Caki2 (cell line): ENCODE results near the gene POU2AF3. TPM values are rescaled to one million over a fixed set of nuclear protein-coding genes. Genes with fewer than 3 reads are reported as not detected.

Experiments
- DNase-seq: peaks from one replicate; pipeline ENCODE4 v3.0.0-alpha.2; 2015; ENCODE audit warnings: low read depth
- in situ Hi-C: cut with HindIII; loops from 2 replicates; pipeline ENCODE4 v1.10.0; 2016; ENCODE audit warnings: low sequenced_read_pairs, low pct_unique_long_range_greater_than_20kb, mixed read lengths
- total RNA-seq: library from RNA; depleted of rRNA; stranded (reverse); fragments of >200 nt; shearing (Covaris generic); gene quantifications from 2 replicates; pipeline ENCODE4 v1.2.3, GENCODE V29; 2014; ENCODE audit warnings: low replicate concordance

The POU2AF3 gene
- total RNA-seq, 1 experiment from 2014 or later: not detected

DNA sequence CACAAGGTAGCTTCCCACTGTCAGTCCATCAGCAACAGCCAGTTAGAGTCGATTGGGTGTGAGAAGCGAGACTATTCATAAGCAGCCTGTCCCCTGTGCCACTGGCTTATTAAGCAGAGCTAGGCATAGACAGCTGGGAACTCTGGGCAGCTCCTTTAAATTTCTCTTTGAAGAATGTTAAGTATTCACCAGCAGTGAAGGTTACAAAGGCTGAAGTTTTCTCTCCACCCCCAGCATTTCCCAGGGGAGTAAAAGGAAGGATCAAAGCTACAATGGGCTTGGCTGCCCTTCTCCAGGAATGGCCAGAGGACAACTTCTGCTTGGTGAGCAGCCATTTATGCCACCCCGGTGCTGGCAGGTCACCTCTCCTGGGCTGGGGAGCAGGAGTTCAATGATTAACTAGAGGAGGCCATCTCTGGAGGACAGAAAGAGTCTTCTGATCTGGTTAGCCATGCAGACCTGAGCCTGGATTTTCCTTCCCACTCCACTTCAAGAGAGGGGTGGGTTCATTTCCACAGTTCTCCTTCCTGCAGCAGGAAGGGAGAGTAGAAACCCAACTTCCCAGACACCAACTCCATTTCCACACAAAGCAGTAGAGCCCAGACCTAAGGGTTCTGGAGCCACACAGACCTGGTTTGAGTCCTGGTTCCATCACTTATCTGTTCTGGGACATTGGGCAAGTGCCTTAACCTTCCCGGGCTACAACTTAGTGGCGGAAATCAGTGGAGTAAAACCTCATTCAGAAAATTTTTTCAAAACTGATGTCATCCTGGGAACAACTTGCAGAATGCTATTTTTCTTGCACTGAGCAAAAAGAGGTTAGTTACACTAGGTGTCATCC lies 22.6 kb downstream of the POU2AF3 start:
- no peak for DNase-seq
- in situ Hi-C loops: no loop called here

DNA sequence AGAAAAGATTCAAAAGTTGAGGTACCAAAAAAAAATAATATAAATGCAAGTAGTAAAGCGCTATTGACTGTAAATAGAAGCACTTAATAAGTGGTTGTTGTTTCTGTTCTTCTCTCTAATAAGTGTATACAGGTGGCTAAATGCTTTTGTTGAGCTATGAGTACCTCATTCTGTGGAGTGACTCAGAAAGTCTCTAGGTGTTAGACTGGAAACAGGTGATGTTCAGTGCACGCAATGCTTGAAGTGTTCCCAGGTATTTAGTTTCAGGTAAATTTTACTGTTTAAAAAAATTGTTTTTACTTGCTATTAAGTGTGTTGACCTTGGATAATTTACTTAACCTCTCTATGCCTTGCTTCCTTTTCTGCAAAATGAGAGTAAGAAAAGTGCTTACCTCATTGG lies 24.2 kb downstream of the POU2AF3 start:
- in situ Hi-C loops: no loop called here
- no peak for DNase-seq

DNA sequence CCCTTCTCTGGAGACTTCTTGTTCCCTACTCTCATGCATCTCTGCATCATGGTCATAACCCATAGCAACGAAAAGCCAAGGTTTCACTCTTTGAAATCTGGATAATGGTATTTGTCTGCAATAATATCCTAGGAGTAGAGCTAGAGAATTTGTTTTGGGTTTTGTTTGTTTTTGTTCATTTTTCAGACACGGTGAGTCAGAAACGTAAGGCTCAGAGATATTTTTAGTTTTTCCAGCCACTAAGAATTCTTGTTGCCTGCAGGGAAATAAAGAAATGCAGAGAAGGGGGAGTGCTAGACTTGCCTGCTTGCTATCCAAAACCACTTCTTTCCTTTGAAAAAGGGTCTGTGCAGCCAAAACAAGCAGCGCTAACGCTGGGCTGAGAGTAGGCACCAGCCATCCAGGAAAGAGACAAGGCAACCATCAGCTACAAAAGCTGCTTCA lies 26.0 kb downstream of the POU2AF3 start:
- in situ Hi-C loops: no loop called here
- no peak for DNase-seq

DNA sequence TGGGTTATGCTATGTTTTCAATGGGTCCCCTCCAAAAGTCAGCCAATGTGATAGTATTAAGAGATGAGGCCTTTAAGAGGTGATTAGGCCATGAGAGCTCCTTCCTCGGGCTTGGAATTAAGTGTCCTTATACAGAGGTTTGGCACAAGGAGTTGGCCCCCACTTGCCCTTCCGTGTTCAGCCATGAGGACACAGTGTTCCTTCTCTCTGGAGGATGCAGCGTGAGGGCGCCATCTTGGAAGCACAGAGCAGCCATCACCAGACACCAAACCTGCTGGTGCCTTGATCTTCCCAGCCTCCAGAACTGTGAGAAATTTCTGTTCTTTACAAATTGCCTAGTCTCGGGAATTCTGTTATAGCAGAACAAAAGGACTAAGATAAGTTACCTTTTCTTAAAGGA lies 26.9 kb downstream of the POU2AF3 start:
- DNase-seq: no peak
- in situ Hi-C loops: no loop called here

DNA sequence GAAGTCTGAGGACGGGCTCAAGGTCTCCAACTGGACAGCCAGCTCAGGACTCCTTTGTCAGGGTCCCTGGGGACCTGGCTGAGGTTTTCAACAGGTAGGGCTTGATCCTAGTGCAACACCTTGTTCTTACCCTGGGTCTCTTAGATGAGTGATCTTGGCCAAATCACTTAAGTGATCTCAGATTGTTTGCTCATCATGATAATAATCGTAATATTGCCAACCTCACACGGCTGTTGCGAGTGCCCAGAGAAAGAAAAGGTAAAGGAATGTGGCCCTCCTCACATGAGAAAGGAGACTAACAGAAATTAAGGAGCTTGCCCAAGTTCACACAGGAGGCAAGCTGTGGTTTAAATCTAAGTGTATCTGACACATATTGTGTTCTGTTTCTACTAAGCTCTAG lies 28.5 kb downstream of the POU2AF3 start:
- no peak for DNase-seq
- in situ Hi-C loops: no loop called here

DNA sequence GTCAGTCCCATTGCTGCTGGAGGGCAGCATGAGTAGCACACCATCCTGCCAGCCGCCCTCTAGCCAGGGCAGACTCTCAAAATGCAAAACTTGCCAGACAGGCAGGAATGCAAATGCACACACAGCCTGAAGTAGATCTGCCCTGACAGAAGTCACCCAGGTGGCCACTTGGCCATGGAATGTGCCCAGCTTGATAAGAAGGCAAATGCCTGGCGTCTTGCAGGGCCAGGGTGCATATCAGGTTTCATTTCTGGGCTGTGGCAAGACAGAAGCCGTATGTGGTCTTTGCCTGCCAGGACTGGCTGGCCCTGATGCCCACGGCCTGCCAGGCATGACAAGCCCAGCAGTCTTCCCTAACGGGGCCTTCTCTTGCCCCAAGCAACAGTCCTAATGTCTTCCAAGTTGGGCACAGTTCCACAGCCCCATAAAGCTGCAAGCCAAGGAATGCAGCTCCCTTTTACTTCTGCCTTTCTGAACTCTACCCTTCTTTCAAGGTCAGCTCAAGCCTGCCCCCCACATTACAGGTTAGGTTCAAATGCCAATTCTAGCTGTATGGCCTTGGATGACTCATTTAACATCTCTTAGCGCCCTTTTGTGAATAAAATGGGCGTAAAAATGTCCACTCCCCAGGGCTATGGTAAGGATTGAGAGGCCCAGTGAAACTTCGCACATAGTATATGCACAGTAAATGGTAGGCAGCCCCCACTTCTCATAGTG lies 29.7 kb downstream of the POU2AF3 start:
- in situ Hi-C loops: no loop called here
- no peak for DNase-seq

DNA sequence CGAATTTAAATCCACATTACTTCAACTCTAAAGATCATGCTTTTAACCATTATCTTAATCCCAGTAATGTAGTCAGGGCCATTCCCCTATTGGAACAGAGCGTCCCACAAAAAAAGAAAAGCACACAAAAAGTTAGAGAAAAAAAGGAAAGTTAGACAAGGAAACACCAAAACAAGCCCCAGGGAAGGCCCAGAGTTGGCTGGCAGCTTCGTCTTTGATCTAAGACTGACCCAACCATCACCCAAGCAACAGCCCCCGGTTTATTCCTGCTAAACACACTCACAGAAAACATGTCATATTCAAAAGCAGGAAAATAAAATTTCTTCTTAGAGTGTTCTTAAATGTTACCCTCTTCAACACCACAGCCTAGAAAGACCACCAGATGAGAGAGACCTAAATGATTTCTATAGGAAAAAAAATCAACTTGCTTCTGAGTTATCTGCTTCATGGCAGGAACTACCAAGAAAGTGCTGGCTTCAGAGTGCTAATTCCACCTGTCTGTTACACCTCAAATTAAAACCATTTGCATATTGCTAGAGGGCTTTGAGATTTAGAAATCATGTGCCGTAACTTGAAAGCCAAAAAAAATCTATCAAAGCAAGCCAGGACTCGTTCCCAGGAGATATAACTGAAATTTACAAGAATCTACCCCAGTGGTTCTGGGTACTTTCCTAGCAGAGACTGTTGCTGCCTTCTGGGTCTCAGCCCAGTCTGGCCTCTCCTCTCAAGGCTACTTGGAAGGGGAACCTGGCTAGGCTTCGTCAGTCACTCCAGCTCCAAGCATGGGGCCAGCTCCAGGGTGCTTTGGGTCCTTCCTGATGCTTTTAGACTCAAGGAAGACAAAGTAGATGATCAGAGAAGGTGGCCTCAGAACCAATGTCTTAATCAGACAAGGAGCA lies 31.2 kb downstream of the POU2AF3 start:
- no peak for DNase-seq
- in situ Hi-C loops: no loop called here

DNA sequence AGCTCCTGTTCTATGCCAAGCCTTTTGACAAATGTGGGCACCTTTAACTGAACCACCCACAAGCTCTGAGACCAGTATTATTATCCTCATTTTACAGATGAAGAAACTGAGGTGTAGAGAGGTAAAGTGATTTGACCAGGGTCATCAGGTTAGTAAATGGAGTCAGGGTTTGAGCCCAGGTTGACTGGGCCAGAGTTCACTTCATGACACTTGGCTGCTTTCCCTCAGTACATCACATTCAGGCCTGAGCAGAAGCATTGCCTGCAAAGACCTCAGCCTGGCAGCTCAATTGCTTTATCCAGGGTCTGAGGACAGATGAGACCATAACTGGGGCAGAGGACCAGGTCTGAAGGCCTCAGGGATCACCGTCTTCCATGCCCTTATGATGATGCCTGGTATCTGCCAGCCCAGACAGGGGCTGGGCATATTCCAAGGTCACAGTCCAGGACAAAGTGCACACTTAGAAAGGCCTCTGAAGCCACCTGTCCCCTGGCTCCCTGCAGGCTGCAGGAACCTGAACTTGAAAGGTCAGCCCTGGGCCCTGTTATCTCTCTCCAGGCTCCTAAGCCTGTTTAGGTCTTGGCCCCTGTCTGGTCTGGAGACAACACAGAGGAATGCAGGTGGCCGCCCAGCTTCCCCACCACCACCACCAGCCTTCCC lies 32.0 kb downstream of the POU2AF3 start:
- in situ Hi-C loops: no loop called here
- DNase-seq: no peak

DNA sequence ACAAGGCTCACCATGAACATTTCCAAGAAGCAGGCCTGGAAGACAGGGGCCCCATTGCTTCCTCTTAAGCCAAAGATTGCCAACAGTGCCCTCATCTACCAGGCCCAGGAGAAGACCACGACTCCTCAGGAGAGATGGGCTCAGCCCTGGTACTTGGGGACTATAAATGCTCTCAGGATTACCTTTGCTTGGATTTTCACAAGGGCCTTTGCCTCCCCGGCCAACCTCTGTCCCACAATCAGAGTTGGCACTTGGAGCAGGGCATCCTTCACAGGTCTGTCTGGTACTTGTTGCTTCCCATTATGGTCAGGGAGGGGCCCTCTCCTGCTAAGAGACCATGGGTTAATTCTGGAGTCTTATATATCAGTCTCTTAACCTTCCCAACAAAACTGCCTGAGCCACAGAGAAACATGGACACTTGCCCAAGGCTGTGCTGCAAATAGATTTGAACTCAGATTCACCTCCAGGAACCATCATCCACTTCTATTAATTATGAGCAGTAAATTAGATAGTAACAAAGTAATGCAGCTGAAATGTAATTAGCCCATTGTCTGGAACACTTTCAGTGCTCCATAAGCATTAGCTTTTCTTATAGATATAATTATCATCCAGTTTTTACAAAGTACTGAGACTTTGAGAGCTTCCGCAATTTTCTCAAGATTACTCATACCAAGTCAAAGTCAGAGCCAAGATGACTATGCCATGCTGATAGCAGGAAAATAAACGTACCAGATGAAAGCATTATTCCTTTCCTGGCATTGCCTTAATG lies 33.5 kb downstream of the POU2AF3 start:
- no peak for DNase-seq
- in situ Hi-C loops: no loop called here

DNA sequence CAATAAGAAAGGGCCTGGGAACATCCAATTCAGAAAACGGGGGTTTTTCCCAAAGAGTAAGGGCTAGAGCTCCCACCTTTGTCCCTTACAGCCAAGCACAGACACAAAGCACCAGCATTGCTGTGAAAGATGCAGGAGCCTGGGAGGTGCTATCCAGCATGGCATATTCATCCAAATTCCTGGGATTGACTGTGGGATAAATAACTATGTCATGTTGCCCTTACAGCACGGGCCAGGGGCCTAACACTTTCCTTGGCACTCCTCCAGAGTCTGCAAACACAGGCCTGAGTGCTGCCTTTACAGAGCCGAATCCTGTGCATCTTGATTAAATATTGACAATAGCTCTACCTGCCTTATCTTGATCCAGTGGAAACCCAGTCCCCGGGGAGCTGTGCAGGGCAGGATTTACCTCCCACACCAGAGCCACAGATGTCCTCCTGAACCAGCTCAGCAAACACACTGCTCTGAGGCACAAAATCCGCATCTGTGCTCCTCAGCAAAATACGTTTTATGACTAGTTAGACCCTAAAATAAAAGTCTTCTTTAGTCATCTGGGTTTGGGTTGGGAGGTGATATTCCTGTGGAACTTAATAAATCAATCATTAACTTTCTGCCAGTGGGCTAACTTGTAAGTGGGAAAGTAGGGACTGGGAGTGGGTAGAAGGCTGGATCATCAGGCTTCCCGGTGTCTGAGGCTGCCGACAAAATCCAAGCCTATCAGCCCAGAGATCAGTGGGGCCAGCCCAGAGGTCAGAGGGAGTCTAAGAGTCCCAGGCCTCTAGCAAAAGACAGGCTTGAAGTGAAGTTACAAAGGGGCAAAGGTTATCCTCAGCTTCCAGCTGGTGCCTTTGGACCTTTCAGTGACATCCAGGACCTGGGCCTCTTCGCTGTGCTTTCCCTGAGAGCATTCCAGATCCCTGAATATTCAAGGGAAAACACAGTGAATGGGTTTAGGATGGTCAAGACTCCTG lies 36.5 kb downstream of the POU2AF3 start:
- in situ Hi-C loops: no loop called here
- no peak for DNase-seq

DNA sequence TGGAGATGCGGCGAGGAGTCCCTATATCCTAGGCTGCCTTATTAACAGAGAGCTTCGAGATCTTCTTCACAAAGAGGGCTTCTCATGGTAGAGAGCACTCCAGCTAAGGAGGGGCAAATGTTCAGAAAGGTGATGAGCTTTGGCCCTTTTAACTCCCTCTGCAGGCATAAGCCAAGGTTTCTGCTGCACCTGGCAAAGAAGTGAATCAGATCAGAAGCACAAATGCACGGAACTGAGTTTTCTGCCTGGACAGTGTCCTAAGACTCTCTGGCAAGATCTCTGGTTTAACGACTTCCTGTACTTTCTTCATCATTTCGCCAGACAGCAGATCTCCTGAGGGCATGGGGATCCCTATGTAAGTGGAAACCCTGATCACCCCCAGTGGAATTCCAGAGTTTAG lies 37.2 kb downstream of the POU2AF3 start:
- in situ Hi-C loops: no loop called here
- DNase-seq: no peak

DNA sequence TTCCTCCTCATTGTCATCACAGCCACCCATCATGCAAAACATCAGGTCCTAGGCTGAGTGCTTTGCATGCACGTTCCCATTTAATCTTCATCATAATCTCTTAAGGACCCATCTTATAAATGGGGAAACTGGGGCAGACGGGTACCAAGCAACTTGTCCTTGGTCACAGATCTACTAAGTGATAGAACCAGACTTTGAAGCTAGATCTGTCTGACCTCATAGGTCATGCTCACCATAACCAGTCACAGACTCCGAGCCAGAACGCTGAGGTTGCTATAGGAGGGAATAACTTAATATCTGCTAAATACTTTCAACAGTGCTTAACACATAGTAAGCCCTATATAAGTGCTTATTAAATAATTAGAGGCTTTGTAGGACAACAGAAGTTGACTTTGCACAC lies 37.7 kb downstream of the POU2AF3 start:
- in situ Hi-C loops: no loop called here
- no peak for DNase-seq

DNA sequence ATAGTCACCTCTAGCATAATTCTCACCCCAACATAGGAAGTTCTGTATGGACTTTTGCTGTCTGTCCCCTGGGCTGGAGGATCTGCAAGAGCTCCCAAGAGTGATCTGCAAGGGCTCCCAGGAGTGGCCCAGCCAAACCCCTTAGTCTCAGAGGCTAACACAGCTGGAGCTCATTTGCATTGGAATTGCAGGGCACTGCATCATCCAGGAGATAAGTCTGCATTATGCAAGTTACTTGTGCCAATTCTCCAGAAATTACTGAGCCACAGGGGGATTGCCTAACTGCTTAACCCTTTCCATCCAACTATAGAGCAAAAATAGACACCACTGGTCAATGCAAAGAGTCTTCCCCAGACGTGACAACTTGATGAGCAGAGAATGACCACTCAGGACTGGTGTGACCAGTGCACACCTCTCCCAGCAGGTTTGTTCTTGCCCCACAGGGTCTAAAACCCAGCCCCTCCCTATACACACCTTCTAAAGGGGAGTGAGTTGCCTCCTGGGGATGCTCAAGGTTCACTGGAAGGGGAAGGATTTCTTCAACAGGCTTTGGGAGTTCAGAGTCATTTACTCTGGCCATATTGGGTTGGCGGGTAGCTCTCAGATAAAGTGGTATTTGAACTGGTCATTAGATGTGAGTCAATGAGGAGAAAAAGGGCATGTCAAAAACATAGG lies 38.4 kb downstream of the POU2AF3 start:
- no peak for DNase-seq
- in situ Hi-C loops: no loop called here

DNA sequence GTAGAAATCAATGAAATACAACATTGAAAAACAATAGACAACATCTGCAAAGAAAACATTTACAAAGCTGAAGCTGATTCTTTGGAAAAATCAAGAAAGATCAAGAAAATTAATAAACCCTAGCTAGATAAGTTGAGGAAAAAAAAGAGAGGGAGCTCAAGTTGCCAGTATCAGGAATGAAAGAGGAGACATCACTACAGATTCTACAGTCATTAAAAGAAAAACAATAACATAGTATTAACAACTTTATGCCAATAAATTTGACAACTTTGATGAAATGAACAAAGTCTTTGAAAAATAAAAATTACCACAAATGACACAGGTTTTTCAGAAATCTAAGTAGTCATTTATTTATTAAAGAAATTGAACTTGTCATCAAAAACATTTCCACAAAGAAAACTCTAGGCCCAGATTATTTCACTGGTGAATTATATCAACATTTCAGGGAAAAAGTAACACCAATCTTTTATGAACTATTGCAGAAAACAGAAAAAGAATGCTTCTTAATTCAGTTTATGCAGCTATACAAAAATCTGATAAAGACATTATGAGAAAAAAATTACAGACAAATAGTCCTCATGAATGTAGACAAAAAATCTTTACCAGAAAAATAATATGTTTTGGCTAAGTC lies 41.5 kb downstream of the POU2AF3 start:
- DNase-seq: no peak
- in situ Hi-C loops: no loop called here

DNA sequence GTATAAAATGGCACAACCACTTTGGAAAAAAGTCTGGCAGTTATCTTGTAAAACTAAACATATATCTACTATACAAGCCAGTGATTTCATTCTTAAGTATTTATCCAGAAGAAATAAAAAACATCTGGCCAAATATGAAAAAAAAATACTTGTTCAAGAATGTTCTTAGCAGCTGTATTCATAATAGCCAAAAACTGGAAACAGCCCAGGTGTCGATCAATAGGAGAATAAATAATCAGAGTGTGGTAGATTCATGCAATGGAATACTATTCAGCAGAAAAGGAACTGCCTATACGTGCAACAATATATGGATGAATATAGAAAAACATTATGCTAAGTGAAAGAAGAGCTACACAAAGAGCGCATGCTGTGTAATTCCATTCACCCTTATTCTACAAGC lies 44.0 kb downstream of the POU2AF3 start:
- no peak for DNase-seq
- in situ Hi-C loops: no loop called here

DNA sequence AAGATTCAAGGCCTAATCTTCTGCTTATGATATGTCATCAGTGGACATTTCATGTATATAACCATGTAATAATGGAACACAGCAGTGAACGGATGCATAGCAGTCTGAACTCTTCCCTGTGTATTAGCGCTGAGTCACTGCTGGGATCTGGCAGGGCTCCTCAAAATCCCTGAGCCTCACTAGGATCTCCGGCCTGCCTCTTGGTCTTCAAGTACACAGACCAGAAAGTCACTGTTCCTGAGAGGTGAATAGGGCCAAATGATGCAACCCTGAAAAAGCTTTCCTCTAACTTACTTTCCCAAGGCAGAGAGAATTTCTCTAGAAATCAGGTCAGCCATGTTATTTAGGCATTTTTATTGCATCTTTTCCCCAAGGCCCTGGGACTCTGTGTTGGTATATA lies 45.7 kb downstream of the POU2AF3 start:
- no peak for DNase-seq
- in situ Hi-C loops: no loop called here
